GM21528 (cell line): ENCODE data around the gene ADAD1.
"Not testable (repeated sequence)": the region's sequence is repeated elsewhere in the genome, so short reads cannot be mapped to it uniquely, and the experiment has no call there.

Experiments used
- ATAC-seq: cut with Tn5 transposase; IDR thresholded peaks from one replicate; pipeline ENCODE4 v1.9.1; 2021; ENCODE audit warnings: mild to moderate bottlenecking, moderate library complexity; ENCODE audit not compliant: unreplicated experiment, low FRiP score

The ADAD1 gene

DNA sequence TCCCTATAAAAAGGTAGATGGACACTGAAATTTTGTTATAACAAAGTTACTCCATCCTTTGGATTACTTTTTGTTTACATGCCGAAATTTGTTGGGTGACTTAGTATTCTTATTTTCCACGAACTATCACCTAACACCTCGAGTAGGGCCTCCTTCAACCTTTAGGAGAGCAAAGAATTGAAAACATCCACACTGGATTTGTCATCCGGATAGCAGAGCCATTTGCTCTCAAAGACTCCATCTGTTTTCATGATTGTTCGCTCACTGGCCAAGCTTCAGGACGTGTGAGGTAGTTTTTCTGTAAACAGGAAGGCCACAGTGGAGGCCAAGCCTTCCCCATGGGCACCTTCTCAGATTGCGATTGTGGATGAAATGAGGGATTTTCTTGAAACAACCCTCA is at the start of gene ADAD1:
TSS of gene ADAD1 (plus strand) at position 301 of the 400 bp plus-strand sequence. CDS start 1,059 bp downstream, outside the sequence.
- ATAC-seq: no peak

DNA sequence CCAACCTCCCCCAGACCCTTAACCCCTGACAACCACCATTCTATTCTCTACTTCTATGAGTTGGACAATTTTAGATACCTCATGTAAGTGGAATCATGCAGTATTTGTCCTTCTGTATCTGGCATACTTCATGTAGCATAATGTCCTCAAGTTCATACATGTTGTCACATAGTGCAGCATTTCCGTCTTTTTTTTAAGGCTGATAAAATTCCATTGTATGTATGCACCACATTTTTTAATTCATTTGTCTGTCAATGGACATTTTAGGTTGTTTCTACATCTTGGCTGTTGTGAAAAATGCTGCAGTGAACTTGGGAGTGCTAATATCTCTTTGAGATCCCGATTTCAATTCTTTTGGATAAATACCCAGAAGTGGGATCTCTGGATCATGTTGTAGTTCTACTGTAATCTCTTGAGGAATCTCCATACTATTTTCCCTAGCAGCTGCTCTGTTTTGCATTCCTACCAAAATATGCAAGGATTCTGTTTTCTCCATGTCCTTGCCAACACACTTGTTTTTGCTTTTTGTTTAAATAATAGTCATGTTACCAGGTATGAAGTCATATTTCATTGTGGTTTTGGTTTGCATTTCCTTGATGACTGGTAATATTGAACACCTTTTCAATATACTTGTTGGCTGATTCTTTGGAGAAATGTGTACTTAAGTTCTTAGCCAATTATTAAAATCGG is 48.8 kb upstream of the ADAD1 start:
- ATAC-seq: no peak

GRCh38 chr4:122331195-122331594 is 47.6 kb upstream of the ADAD1 start:
- ATAC-seq: no peak

- no peak for ATAC-seq
These were observed 44.0 kb upstream of the ADAD1 start for GRCh38 chr4:122334828-122335227.

DNA sequence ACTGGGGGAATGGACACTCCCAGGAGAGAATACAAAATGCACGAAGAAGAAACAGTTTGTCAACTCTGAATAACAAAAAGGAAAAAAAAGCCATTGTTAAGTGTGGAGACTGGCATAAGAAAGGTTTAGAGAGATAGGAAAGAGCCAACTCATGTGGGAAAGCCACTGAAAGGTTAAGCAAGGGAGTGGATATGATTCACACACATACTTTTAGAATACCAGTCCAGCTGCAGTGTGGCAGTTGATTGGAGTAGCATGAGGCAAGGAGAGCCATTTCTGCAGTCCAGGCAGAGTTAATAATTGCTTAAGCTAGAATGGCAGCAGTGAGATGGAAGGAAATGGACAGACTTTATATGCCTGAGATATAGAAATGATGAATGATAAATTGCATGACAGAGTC is 36.9 kb upstream of the ADAD1 start:
- ATAC-seq: no peak

GRCh38 chr4:122346036-122346435 is 32.8 kb upstream of the ADAD1 start:
- ATAC-seq: no peak

- ATAC-seq: no peak
These were observed 32.3 kb upstream of the ADAD1 start for GRCh38 chr4:122346503-122346902.

GRCh38 chr4:122356317-122356808 is 22.4 kb upstream of the ADAD1 start:
- no peak for ATAC-seq

- no peak for ATAC-seq
These were observed 18.1 kb upstream of the ADAD1 start for GRCh38 chr4:122360754-122361153.

DNA sequence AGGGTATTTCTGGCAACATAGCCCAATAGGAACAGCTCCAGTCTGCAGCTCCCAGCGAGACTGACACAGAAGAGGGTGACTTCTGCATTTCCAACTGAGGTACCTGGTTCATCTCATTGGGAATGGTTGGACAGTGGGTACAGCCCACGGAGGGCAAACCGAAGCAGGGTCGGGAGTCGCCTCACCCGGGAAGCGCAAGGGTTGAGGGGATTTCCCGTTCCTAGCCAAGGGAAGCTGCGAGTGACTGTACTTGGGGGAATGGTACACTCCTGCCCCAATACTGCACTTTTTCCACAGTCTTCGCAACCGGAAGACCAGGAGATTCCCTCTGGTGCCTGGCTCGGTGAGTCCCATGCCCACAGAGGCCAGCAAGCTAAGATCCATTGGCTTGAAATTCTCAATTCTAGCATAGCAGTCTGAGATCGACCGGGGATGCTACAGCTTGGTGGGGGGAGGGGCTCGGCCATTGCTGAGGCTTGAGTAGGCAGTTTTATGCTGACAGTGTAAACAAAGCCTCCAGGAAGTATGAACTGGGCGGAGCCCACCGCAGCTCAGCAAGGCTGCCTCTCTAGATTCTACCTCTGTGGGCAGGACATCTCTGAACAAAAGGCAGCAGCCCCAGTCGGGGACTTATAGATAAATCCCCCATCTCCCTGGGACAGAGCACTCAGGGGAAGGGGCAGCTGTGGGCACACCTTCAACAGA is 14.0 kb upstream of the ADAD1 start:
- no peak for ATAC-seq

DNA sequence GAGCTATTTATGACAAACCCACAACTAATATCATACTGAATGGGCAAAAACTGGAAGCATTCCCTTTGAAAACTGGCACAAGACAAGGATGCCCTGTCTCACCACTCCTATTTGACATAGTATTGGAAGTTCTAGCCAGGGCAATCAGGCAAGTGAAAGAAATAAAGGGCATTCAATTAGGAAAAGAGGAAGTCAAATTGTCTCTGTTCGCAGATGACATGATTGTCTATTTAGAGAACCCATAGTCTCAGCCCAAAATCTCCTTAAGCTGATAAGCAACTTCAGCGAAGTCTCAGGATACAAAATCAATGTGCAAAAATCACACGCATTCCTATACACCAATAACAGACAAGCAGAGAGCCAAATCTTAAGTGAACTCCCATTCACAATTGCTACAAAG is 10.0 kb upstream of the ADAD1 start:
- ATAC-seq: not testable (repeated sequence)

DNA sequence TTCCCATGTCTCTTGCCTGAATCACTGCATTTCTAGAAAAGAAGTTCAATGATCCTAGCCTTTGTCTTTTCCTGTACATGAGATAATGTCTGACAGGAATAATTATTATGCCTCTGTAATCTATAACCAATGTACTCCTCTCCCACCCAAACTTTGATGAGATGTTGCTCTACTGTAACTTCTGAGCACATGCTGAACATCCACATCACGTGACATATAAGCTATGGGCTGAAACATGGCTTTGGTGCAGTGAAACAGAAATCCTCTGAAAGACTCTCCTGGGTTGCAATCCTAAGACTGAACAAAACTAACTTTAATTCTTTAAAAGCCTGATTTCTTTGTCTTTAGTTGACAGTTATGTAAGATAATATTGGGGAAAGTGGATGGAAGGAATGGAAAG is 1.5 kb upstream of the ADAD1 start:
- no peak for ATAC-seq

DNA sequence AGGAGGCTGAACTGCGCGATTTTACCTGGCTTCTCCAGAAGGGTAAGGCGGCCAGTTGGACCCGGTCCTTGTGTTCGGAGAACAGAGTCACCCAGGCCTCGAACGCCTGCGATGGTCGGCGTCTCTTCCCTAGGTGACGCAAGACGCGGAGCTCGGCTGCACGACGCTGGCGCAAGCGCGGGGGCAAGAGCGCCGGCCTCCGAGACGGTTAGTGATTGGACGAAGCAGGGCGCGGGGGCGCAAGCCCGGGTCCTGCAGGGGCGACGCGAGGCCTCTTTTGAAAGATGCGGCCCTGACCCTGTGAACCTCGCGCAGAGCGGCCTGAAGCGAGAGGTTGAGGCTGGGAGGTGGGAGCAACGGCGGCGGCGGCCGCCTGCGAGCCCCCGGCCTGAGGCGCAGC is 428 bp downstream of the ADAD1 start:
- ATAC-seq: no peak

- no peak for ATAC-seq
These were observed 4.5 kb downstream of the ADAD1 start for GRCh38 chr4:122383341-122383740.

DNA sequence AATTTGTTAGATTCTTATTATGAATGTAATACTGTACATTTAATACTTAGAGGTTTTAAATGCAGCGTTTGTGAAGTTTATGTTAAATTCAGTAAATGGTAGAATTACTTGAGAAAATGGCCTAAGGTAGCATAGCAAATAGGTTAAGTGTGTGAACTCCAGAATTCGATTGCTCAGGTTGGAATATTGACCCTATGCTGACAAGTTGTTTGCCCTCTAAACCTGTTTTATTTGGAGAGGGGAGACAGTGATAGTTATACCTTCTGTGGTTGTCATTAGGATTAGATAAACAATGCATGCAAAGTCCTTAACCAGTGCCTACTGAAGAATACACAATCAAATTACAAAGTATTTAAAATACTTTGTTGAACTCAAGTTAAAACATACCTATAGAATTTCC is 5.4 kb downstream of the ADAD1 start:
- no peak for ATAC-seq

GRCh38 chr4:122393276-122393675 is 14.5 kb downstream of the ADAD1 start:
- ATAC-seq: no peak

- ATAC-seq: no peak
These were observed 25.1 kb downstream of the ADAD1 start for GRCh38 chr4:122403861-122404260.

DNA sequence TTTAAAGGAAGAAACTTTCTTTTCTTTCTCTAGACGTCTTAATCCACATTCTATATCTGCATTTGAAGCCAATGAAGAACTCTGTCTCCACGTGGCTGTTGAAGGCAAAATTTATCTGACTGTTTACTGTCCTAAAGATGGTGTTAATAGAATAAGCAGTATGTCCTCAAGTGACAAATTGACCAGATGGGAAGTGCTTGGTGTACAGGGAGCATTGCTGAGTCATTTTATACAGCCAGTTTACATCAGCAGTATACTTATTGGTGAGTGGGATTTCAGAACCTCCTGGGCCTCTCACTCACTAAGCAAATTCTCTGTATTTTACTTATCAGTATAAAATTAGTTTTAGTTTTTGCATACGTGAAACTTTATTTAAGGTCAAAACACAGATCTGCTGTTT is 33.7 kb downstream of the ADAD1 start:
- ATAC-seq: no peak

GRCh38 chr4:122423246-122423645 is 44.4 kb downstream of the ADAD1 start:
- no peak for ATAC-seq

GRCh38 chr4:122431351-122431750 is 52.5 kb downstream of the ADAD1 start:
- ATAC-seq: no peak

DNA sequence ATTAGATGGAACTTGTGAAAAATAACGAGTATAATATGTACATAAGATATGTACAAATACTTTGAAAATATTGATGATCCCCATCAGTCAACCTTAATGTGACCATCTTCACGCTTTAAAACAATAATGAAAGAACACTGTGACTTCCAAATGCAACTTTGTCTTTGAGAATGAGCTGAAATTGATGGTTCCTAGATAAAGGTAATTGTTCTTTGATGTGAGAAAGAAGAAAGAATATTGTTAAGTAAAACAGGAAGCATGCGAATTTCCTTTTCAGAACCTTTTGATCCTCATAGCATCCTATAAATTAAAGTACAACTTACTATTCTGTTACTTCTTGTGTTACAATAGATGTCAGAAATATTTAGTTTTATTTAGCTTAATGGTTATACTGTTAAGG is 55.5 kb downstream of the ADAD1 start:
- ATAC-seq: no peak

GRCh38 chr4:122450847-122451246 is 72.0 kb downstream of the ADAD1 start:
- no peak for ATAC-seq
